GM21423 (cell line): ENCODE data around the gene EFNA3.

Experiments used
- ATAC-seq: cut with Tn5 transposase; IDR thresholded peaks from one replicate; pipeline ENCODE4 v1.9.1; 2021; ENCODE audit warnings: mild to moderate bottlenecking, moderate library complexity; ENCODE audit not compliant: unreplicated experiment

EFNA3 gene, protein sequence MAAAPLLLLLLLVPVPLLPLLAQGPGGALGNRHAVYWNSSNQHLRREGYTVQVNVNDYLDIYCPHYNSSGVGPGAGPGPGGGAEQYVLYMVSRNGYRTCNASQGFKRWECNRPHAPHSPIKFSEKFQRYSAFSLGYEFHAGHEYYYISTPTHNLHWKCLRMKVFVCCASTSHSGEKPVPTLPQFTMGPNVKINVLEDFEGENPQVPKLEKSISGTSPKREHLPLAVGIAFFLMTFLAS

DNA sequence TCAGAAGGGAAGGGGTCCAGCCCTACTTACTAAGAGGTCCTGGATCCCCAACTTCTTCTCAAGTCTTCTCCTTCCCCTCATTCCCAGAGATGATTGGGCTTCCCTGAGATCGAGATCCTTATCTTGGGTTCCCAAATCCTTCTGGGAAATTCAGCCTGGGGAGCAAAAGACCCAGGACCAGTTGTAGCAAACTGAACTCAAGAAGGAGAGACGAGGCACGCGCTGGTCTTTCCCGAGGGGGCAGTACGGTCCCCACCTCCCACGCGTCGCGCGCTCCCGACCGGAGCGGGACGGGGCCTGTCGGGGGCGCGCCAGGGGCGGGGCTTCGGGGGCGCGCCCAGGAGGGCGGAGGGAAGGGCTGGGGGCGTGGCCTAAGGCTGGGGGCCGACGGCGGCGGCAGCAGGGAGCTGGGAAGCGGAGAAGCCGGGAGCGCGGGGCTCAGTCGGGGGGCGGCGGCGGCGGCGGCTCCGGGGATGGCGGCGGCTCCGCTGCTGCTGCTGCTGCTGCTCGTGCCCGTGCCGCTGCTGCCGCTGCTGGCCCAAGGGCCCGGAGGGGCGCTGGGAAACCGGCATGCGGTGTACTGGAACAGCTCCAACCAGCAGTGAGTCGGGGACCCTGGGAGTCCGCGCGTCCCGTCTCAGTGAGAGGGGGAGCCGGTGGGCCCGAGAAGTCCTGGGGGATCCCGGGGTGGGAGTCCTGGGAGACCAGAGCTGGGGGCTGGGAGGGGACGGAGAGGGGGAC lies at the start of gene EFNA3:
Gene EFNA3 (plus strand): TSS at position 369 of the 741 bp plus-strand sequence. CDS start 105 bp downstream, at position 474.
- ATAC-seq = no peak

DNA sequence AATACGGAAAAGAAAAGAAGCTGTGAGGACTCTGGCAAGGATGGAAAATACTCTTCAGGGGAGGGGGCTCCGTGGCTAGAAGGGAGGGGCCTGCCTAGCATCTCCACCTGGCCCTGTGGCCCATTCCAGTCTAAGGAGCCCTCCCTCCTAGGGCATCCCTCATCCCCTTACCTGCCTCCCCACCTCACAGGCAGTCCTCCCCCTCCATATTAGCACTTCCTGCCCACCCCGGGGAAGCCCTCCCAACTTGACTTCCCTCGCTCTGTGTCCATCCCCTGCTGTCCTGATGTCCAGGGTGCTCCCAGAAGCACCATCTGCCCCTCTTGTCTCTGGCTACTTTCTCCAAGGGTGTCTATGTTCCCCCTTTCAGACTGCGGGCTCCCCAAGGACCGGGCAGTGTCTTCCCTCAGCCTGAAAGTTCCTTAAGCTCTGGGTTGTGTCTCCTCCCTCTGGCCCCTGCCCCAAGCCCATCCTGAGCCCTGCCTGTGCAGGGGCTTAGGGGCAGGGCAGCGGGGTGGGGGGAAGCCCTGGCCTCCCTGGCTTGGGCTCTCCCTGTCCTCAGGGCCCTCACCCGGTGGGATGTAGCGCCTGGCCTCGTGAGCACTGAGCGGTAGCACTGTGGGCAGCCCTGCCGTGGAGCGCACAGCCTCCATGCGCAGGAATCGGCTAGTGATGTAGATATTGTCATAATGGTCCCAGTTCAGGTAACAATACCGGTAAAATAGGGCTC lies 49.0 kb upstream of the EFNA3 start:
- ATAC-seq = no peak

DNA sequence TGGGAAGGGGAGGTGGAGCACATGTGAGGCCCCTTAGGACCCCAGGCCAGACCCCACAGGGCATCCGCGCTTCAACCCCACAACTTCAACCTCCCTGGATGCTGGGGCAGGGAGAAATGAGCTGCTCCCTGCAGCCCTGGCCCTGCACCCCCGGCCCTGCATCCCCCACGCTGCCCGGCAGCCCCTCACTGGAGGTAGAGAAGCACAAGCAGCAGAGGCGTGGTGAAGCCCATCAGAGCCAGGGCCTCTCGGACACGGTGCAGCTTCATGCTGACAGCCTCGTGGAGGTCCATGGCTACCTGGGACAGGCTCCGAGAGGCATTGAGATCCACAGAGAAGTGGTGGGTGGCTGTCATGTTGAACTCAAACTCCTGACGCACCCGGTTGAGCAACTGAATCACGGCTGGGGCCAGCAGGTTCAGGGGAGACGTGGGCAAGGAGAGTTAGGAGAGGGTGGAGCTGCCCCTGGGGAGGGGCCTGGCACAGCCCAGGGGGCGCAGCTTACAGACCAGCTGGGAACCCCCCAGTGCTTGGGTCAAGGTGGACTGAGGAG lies 48.3 kb upstream of the EFNA3 start:
- ATAC-seq = no peak

DNA sequence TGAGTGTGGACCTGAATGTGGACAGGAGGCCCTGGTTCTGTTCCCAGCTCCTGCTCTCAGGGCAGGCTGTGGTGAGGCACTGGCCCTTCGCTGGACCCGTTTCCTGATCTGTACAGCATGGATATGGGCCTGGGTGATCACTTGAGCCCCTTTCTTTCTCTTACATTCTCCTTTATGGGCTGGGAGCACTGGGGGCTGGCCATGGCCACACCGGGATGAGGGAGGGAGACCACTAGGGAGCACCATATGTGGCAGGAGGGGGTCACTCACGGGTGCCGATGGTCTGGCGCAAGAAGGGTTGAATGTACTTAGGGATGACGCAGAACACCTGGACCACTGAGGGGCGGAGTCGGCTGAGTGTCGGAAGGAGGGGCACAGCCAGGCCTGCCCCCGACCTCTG lies 47.7 kb upstream of the EFNA3 start:
- no peak for ATAC-seq

DNA sequence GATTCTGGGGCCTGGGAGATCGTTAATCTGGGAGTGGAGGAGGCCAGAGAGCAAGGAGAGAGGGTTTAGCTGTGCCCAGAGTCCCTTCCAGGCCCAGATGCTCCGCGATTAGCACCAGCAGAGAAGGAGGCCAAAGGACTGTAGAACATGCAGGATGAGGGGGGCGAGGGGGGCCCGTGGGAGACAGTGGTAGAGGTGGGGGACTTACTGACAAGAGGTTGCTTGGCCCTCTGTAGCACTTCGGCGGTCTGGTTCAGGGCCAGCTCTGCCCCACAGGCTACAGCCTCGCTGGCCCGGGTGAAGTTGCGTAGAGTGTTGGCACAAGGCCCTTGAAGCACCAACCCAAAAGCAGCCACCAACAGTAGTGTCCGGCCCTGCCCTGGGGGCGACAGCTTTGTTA lies 45.8 kb upstream of the EFNA3 start:
- ATAC-seq = no peak

DNA sequence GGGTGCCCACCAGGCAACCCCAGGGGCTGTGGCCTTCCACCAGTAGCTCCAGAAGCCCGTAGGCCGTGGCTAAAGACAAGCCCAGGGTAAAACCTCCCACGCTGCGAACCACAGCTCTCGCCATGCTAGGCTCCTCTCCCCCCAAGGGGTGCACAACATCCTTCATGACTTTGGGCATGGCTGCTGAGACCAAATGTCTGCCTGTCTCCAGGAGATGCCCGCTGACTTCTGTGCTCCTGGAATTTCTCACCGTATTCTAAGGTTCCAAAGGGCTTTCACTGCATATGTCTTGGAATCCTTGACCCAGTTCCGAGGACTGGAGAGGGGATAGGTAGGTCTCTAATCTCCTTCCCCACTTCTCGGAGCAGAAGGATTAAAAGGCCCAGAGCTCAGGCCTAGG lies 45.1 kb upstream of the EFNA3 start, which contains the start of the genes DCST1 and DCST2:
Gene DCST1 (plus strand): TSS at position 301 of the 400 bp plus-strand sequence. CDS start 213 bp downstream, outside the sequence.
Gene DCST2 (minus strand): TSS at position 258 of the 400 bp plus-strand sequence. CDS start 80 bp downstream, at position 178.
- ATAC-seq = no peak

DNA sequence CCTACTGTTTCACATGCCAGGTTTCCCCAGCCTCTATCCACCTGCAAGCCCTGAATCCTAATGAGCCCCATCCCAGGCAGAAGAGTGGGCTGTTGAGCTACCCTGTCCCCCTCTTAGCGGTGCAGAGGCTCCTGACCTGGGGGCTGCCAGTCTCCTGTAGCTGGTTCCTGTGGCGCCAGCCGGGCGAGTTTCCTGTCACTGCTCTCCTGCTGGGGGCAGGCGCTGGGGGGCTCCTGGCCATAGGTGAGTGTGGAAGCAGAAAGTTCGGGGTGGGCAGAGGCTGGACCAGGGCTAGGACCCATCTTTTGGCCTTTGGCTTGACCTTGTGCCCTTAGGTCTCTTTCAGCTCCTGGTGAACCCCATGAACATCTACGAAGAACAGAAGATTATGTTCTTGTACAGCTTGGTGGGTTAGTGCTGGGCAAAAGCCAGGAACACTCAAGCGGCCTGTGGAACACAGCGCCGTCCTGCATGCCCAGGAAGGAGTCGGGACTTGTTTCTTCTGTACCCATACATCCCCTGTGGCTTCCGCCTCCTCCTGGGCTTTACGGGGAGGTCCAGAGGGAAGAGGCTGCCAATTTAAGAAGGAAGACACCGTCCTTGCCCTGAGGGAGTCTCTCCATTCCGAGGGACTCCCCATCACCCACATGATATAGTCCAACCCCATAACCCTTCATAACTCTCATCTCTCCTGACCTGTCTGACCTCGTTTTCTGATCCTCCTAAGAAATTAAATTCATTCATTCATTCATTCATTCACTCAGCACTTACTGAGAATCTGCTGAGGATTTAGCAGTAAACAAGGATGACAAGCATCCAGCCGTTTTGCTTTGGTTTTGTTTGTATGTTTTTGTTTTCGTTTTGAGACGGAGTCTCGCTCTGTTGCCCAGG lies 44.1 kb upstream of the EFNA3 start:
- ATAC-seq = no peak

DNA sequence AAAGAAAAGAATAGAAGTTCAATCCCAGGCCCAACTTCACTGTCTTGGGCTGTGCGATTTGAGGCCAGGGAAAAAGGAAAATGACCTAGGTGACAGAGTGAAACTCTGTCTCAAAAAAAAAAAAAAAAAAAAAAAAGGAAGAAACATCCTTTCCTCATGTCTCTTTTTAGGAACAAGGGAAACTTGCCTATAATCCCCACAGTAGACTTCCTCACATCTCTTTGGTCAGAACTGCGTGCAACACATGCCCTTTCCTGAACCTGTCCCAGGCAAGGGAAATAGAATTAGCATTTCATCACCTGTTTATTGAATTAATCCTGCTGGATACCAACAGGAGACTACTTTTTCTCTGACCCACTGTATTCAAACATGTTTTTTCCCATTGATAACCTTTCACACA lies 42.7 kb upstream of the EFNA3 start:
- no peak for ATAC-seq

DNA sequence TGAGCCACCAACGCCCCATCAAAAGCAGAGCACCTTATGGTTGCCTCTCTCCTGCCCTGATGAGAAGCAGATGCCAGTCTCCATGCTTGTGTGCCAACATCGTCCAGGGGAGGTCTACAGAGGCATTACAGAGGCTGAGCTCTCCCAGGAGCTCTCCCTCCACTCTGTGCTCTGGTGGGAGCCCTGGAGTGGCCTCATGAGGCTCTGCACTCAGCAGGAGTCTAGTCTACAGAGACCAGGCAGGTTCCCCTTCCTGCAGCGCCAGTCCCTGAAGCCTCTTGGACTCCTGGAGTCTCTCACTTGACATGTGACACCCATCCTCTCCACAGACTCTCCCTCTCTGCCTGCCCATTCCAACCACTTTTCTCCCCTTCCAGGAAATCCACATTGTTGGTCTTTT lies 41.6 kb upstream of the EFNA3 start:
- ATAC-seq = no peak

DNA sequence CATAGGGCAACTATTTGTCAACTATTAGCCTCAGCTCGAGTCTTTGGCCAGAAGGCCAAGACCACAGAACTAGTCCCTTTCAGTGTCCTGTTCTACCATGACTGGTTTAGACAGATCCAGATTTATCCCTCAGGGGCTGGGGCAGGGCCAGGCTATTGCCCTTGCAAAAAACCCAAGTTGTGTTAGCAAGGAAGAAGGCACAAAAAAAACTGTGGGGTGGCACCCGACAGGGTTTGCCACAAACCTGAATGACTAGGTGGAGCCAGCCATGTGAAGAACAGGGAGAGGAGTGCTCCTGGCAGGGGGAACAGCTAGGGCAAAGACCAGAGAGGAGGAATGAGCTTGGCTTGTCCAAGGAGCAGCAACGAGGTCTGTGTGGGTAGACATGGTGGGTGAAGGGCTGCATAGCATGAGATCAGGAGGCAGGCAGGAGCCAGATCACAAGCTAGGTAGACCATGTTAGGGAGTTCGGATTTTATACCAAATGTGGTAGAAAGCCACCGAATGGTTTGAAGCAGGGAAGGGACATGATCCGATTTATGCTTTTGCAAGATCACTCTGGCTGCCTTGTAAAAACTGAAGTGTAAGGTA lies 40.7 kb upstream of the EFNA3 start:
- no peak for ATAC-seq

DNA sequence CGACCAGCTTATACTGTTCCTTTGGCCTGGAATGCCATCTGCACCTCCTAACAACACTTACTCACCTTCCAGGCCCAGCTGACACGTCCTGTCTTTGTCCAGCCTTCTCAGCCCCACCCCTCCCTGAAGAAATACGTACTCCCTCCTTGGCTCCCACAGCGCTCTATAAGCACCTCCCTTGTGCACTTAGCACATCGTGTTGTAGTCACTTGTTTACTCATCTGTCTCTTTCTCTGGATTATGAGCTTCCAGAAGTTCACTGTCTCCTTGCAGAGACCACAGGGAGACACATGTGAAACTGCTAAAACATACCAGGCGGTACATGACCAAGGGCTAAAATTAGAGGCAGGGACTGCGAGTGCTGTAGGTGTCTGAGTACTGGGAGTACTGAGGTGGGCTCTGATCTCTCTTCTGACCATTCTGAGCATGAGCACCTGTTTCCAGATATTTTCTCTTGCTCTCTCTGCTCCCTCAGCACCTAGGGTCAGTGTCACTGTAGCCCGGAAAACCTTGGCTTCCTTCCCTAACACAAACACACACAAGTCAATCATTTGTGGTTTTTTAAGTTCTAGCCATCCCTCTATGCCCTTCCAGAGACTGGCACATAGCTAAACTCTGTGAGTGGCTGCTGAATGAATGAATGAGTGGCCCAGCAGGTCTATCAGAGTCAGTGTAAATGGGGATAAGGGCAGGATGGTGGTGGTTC lies 39.9 kb upstream of the EFNA3 start:
- ATAC-seq = no peak

DNA sequence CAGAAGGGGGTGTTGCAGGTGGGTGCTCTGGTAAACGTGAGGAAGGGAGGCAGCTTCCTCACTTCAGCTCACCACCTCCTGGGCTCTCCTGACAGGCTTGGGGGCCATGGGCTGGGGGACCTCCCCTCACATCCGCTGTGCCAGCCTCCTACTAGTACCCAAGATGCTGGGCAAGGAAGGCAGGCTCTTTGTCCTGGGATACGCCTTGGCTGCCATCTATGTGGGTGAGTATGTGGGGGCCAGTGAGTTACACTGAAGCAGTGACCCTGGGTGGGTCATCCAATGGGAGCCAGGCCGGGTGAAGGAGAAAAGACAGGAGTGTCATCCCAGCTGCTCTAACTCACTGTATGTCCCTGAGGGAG lies 39.3 kb upstream of the EFNA3 start:
- no peak for ATAC-seq

DNA sequence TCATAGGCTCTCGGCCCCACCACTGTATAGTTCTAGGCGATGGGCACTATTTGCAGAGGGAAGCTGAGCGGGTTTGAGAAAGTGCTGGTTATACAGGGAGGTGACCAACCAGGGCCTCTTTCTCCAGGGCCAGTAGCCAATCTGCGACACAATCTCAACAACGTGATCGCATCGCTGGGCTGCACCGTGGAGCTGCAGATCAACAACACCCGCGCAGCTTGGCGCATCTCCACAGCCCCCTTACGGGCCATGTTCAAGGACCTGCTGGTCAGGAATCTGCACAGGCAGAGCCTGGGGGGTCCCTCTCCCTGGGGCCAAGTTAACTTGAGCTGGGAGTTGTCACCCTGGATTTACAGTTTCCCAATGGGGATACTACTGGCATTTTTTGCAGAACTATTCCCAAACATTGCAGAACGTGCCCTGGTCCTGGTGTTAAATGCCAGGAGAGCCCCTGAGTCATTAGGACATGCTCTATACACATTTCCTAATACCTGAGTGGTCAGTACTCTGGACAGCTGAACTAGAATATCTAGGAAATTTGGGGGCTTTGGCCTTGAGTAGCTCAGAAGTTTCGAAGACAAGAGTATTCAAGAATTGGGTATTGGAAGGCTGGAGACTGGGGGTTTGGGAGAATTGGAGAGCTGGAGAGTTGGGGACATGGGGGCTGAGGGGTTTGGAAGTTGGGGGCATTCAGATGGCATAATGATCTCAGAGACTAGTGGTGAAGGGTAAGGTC lies 38.1 kb upstream of the EFNA3 start:
- ATAC-seq = no peak

DNA sequence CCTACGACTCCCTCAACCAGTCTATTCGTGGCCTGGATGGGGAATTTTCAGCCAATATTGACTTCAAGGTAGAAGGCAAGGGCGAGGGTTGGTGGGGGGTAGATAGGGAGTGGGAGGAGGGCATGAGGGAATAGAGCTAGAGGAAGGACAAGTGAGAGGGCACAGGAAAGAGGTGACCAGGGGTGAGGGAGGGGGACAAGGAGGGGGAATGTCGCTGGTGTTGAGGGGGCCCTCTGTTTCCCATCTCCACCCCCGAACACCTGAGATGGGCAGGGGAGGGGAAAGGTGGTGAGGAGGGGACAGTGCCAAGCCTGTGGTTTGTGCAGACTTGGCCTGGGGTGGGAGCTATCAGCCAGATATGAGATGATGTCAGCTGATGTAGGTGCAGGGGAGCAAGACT lies 35.8 kb upstream of the EFNA3 start:
- no peak for ATAC-seq

DNA sequence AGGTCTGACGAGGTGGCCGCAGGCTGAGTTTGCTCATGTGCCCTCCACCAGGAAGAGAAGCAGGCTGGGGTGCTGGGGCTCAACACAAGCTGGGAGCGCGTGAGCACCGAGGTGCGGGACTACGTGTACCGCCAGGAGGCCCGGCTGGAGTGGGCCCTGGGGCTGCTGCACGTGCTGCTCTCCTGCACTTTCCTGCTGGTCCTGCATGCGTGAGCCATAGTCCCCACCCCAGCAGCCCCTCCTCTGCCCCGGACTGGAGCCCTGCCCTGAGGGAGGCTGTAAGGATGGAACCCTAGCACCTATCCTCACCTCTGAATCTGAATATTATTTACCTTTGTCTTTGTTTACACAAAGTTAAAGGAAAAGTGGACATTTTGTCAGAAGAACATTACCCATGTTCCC lies 35.3 kb upstream of the EFNA3 start:
- ATAC-seq = no peak

DNA sequence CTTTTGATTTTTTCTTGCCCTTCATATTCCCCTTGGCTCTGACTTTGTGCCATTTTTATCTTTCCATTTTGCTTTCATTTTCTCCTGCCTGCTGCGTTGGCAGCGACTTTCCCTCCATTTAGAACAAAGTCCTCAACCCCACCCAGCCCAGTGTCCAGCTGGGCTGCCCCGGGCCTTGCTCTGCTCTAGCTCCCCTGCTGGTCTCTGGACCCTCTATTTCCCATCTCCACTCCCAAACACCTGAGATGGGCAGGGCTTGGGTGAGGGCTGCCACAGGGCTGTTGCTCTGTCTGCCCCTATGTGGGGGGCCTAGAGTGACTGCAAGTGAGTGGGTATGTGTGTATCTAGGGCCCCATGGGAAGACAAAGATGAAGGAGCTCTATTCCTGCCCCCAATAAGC lies 34.8 kb upstream of the EFNA3 start:
- no peak for ATAC-seq

DNA sequence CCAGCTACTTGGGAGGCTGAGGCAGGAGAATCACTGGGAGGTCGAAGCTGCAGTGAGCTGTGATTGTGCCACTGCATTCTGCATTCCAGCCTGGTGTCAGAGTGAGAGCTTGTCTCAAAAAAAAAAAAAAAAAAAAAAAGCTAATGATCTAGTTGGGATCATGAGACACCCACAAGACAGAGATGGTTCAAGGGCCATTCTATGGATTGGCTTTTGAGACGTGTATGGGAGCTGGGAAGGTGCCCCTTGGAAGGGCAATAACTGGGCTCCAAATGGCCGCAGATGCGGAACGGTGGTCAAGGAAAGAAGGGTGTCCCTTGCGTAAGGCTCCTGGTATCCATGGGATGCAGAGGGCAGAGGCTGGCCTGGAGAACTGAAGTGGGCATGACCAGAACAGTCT lies 34.3 kb upstream of the EFNA3 start:
- no peak for ATAC-seq

DNA sequence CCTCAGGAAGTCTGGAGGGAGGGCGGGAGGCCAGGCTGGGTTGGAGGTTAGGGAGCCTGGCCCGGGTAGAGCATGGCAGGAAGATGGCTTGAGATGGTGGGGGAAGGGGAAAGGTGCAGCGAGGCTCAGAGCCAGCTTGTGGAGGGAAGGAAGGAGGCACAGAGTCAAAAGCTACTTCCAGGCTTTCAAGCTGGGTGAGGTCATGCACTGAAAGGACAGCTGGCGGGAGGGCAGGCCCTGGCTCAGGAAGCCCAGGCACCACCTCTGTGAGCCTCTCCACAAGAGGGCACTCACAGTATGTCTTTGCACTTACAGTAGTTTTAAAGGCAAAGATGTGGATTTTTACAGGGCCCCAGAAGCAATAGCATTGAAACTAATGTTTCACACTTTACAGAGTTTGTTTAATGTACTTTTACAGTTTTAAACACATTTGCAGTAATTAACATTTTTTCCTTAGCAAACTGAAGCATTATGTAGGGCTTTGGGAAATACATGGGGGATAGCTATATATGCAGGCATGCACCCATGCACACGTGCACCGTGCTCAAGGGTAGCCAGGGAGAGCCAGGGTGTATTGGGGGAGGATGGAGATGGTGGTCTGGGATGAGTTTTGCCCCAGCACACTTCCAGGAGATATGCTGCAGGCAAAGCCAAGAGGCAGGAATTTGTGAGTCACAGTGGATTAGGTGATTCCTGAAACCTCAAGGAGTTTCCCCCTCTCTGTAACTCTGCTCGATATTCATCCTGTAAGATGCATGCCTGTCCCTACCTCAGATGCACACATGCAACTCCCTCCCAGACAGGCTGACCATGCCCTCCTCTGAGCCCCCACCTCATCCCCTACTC lies 33.6 kb upstream of the EFNA3 start:
- no peak for ATAC-seq
